Activated T-cell treated with anti-CD3 and anti-CD28 coated beads, Interleukin-2, amount 50 U/mL, for 24 hours (primary cell): ENCODE results near the gene CHAMP1.

Experiments
- DNase-seq: peaks from one replicate; pipeline ENCODE4 v3.0.0-alpha.2; 2020
- H3K27ac Mint-ChIP-seq: 2 replicates; pipeline ENCODE4 v1.8.0; 2020; ENCODE audit warnings: mild to moderate bottlenecking, mixed read lengths
- H3K27me3 Mint-ChIP-seq: 2 replicates; pipeline ENCODE4 v1.8.0; 2020; ENCODE audit warnings: mixed read lengths
- H3K36me3 Mint-ChIP-seq: 2 replicates; pipeline ENCODE4 v1.8.0; 2020; ENCODE audit warnings: low read depth, mixed read lengths
- H3K4me1 Mint-ChIP-seq: 2 replicates; pipeline ENCODE4 v1.8.0; 2020; ENCODE audit warnings: low read depth, mixed read lengths
- H3K4me3 Mint-ChIP-seq: 2 replicates; pipeline ENCODE4 v1.8.0; 2020; ENCODE audit warnings: mild to moderate bottlenecking, moderate library complexity, mixed read lengths
- H3K9me3 Mint-ChIP-seq: 2 replicates; pipeline ENCODE4 v1.8.0; 2020; ENCODE audit warnings: mixed read lengths

CHAMP1 gene

DNA sequence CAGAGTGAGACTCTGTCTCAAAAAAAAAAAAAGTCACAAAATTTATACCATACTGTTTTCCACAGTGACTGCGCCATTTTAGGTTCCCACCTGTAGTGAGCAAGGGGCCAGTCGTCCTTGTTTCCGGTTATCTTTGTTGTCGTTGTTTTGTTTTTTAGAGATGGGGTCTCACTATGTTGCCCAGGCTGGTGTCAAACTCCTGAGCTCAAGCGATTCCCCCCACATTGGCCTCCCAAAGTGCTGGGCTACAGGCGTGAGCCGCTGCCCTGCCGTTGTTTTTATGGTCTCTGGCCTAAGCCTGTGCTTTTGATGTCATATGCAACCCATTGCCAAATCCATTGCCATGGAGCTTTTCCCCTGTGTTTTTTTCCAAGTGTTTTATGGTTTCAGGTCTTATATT lies 29.6 kb upstream of the CHAMP1 start:
- Mint-ChIP-seq H3K4me1 (peaks cover 50% of the 10 kb centered on the region), H3K27me3 (no peaks in the 10 kb centered on the region), H3K4me3 (no peak overlapping the region)

DNA sequence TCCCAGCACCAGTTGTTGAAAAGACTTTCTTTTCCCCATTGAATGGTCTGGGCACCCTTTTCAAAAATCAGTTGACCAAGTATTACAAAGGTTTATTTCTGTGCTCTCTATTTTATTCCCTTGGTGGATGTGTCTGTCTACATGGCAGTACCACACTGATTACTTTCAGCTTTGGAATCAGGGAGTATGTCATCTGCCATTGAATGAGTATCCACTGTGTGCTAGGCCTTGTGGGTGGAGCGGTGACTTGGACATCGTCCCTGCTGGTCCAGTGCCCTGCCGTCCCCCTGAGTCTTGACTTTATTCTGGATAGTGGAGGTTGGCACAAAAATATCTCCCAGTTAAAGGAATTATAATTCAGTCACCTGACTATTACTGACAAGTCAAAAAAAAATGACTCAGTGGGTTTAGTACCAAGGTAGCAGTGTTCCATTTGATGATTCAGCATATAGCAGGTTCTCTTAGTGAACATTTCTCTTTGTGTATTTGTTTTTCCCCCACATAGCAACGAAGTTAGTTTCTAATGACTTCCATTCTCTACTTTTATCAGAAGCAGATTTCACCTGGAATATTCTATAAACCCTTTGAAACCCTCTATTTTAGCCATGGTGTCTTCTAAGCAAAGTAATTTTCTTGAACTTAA lies 29.0 kb upstream of the CHAMP1 start:
- peak overlapping the region; percentile 63 for H3K27ac Mint-ChIP-seq
- H3K36me3 Mint-ChIP-seq: peaks cover 88% of the 10 kb centered on the region
- no peaks in the 10 kb centered on the region for H3K9me3 Mint-ChIP-seq
- H3K4me3 Mint-ChIP-seq: no peak overlapping the region
- DNase-seq: no peak
- H3K4me1 Mint-ChIP-seq: peaks cover 45% of the 10 kb centered on the region
- H3K27me3 Mint-ChIP-seq: no peaks in the 10 kb centered on the region

More for the DNA sequence above, 29.6 kb upstream of the CHAMP1 start:
- Mint-ChIP-seq H3K36me3 (peaks cover 87% of the 10 kb centered on the region), H3K27ac (peak overlapping the region; percentile 63), H3K9me3 (no peaks in the 10 kb centered on the region)
- no peak for DNase-seq

DNA sequence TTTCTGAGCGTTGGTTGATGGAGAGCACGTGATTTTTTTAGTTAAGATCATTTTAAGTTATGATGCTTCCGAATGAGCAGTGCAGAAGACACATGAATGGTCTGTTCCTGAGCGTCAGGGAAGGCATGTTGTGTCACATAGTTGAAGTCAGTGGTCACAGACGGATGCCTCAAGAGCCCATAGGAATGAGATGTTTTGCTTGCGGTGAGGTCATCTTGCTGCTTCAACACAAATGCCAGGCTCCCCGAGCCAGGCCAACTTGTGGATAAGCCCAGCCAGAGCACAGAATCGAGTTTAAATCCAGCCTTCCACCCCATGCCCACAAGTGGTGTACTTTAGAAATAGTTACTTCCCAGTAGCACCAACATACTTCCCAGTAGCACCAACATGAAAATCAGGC lies 27.5 kb upstream of the CHAMP1 start:
- H3K4me3 Mint-ChIP-seq: no peak overlapping the region
- peaks cover 39% of the 10 kb centered on the region for H3K4me1 Mint-ChIP-seq
- no peaks in the 10 kb centered on the region for H3K27me3 Mint-ChIP-seq
- no peaks in the 10 kb centered on the region for H3K9me3 Mint-ChIP-seq
- H3K36me3 Mint-ChIP-seq: peaks cover 93% of the 10 kb centered on the region
- peak overlapping the region; percentile 0 for H3K27ac Mint-ChIP-seq
- DNase-seq: no peak

DNA sequence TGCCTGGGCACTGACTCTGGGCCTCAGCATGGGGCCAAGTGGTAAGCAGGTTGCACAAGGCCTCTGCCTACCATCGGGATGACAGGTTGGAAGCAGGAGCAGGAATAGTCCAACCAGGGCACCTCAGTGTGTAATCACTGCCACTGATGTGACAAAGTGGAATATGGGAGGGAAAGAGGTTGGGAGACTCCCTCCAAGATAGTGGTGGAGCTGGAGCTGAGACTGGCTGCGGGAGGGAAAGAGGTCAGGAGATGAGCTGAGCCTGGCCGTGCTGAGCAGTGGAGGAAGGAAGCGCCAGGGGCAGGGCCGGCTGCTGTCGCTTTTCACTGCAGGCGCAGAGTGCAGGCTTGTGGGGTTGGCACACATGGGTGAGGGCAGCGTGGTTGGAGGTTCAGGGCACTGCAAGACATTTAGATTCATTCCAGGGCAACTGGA lies 26.1 kb upstream of the CHAMP1 start:
- H3K27me3 Mint-ChIP-seq: no peaks in the 10 kb centered on the region
- DNase-seq: no peak
- H3K4me1 Mint-ChIP-seq: peaks cover 37% of the 10 kb centered on the region
- peak overlapping the region; percentile 48 for H3K27ac Mint-ChIP-seq
- no peaks in the 10 kb centered on the region for H3K9me3 Mint-ChIP-seq
- peaks cover 97% of the 10 kb centered on the region for H3K36me3 Mint-ChIP-seq
- no peak overlapping the region for H3K4me3 Mint-ChIP-seq

DNA sequence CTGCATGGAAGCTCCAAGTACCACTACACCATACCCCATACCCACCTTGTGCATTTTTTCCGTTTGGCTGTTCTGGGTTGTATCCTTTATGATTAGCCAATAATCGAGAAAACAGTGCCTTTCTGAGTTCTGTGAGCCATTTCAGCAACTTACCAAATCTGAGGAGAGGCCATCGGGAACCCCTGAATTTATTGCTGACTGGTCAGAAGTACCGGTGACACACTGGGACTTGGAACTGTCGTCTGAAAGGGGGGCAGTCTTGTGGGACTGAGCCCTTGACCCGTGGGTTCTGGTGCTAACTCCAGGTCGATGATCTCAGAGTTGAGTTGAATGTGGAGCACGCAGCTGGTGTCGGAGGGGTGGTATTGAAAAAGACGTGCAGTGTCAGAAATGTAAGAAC lies 17.9 kb upstream of the CHAMP1 start:
- H3K4me1 Mint-ChIP-seq: peaks cover 11% of the 10 kb centered on the region
- DNase-seq: no peak

DNA sequence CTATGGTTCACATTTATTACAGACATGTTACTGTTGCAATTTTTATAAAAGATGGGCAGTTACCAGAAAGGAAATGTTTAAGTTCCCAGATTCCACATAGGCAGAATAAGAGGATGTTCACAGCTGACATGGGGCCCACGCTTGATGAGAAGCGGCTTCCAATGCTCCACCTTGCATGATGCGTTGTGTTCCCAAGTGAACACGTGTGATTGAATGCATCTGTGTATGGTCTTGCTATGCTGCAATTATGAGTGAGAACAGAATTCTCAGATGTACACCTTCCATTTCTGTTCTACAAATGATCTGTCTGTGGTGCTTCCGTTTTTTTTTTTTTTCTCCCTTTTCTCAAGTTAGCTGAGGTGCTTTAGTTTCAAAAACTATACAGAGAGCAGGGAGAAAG lies 17.4 kb upstream of the CHAMP1 start:
- Mint-ChIP-seq H3K9me3 (no peaks in the 10 kb centered on the region), H3K27ac (no peak overlapping the region), H3K27me3 (no peaks in the 10 kb centered on the region), H3K4me1 (peaks cover 11% of the 10 kb centered on the region), H3K4me3 (no peak overlapping the region), H3K36me3 (peaks cover 83% of the 10 kb centered on the region)
- no peak for DNase-seq

More for the DNA sequence above, 17.9 kb upstream of the CHAMP1 start:
- no peaks in the 10 kb centered on the region for H3K9me3 Mint-ChIP-seq
- H3K27ac Mint-ChIP-seq: no peak overlapping the region
- H3K36me3 Mint-ChIP-seq: peaks cover 83% of the 10 kb centered on the region
- H3K27me3 Mint-ChIP-seq: no peaks in the 10 kb centered on the region
- H3K4me3 Mint-ChIP-seq: no peak overlapping the region

DNA sequence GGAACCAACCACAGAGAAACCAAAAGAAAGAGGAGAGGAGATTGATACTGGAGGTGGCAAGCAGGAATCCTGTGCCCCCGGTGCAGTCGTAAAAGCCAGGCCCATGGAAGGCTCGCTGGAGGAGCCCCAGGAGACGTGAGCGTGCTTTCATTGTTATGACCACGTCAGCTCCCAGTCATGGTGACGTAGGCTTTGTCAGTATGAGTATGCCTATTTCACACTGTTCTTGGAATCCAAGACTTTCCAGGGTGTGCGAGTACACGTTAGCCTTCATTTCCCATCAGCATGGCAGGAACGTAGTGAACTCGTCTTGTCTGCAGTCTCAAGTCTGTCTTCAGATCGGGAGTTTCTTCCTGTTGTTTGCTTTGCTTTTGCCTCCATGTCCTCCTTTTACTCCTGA lies 15.4 kb upstream of the CHAMP1 start:
- Mint-ChIP-seq H3K4me3 (no peak overlapping the region), H3K9me3 (no peaks in the 10 kb centered on the region), H3K27me3 (no peaks in the 10 kb centered on the region), H3K4me1 (peaks cover 2% of the 10 kb centered on the region), H3K36me3 (peaks cover 83% of the 10 kb centered on the region), H3K27ac (no peak overlapping the region)
- DNase-seq: no peak

DNA sequence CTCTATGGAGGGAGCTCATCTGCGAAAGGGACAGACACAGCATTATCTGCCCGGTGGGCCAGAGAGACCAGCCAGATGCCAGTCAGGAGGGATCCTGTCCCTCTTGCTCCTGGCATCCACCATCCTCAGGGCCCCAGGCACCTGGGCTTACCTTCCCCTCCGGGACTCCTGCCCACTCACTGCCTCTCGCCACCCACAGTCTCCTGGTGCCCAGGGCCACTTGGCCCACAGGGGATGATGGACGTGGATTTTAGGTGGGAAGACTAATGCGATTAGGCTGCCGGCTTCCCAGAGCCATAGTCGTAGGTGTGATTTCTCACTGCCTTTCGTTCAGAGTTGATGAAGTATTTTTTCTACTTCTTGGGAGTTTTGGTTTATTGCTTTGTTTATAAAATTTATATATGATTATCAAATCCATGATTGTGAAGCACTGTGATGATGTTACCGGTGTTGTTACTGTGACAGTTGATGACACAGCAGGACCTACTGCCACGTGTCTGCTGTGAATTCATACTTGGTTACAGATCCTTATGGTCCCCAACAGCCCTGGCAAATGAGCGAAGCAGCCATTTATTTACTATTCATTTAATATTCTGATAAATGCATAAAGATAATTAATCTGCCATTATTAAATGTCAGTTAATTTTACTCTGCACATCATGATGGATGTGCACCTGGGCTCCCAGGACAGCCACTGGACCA lies 14.5 kb upstream of the CHAMP1 start:
- Mint-ChIP-seq H3K36me3 (peaks cover 83% of the 10 kb centered on the region), H3K27ac (no peak overlapping the region), H3K9me3 (no peaks in the 10 kb centered on the region), H3K4me1 (no peaks in the 10 kb centered on the region), H3K4me3 (no peak overlapping the region), H3K27me3 (no peaks in the 10 kb centered on the region)
- no peak for DNase-seq

DNA sequence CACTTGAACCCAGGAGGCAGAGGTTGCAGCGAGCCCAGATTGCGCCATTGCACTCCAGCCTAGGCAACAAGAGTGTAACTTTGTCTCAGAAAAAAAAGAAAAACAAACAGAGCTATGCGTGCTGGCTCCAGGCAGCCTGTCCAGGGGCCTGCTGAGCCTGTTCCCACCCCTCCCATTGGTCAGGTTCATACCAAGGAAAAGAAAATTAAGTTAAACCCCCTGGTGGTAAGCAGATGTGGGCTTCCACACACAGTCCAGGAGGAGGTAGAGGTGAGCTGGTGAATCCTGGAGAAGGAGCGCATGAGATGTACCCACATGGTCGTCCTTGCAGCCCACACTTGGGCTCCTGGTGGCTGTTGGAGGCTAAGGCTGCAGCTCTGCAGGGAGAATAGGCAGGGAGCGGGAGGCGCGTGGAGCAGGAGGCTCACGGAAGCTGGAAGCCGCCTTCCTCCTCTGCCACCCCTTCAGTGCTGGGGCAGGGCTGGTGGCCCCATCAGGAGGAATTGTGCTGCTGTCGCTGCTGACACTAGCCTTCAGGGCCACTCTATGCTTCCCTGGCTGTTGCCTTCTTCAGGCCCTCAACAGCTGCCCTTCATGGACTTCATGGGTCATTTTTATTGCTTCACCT lies 10.5 kb upstream of the CHAMP1 start:
- no peak overlapping the region for H3K4me3 Mint-ChIP-seq
- H3K36me3 Mint-ChIP-seq: peaks cover 77% of the 10 kb centered on the region
- no peaks in the 10 kb centered on the region for H3K4me1 Mint-ChIP-seq

DNA sequence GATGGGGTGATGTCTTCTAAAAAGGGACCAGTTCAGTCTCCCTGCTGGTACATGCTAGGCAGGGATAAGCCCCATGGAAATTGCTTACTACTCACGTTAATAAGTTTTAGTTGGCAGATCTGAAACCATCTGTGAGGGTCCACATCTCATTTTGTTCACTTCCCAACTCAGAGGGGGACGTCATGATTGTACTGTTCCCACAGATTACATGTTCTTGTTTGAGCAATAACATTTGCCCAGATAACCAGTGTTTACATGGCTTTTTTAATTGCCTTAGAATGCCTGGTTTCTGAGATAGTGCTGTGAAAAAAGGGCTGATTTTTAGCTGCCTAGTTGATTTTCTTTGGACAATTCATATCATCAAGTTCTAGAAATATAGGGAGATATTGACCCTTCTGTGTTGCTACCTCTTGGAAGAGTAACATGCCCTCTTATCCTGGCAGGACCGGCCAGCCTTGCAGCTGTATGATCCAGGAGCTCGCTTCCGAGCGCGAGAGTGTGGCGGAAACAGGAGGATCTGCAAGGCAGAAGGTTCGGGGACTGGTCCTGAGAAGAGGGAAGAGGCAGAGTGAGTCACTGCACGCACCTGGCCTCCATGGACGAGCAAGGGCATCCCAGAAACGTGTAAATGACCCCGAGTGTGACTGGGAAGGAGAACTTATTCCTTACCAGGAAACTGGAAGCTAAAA lies 9.8 kb upstream of the CHAMP1 start:
- Mint-ChIP-seq H3K4me1 (no peaks in the 10 kb centered on the region), H3K36me3 (peaks cover 71% of the 10 kb centered on the region), H3K9me3 (no peaks in the 10 kb centered on the region), H3K27me3 (no peaks in the 10 kb centered on the region), H3K4me3 (no peak overlapping the region), H3K27ac (peak overlapping the region; percentile 11)
- no peak for DNase-seq

More for the DNA sequence above, 10.5 kb upstream of the CHAMP1 start:
- no peak overlapping the region for H3K27ac Mint-ChIP-seq
- H3K27me3 Mint-ChIP-seq: no peaks in the 10 kb centered on the region
- H3K9me3 Mint-ChIP-seq: no peaks in the 10 kb centered on the region
- no peak for DNase-seq

DNA sequence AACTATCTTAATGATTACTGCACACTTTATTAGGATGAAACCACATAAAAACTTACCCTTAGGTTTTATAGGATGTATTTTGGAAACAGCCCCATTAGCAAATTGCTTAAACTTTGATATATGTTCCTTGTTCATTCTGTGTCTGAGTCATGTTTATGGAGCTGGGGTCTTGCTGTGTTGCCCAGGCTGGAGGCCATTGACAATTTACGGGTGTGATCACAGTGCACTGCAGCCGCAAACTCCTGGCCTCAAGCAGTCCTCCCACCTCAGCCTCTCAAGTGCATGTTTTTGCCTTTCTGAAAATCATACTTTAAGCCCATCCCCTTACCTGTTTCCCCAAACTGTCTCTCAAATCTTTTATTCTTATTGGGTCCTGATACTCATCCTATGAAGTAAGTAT lies 5.2 kb upstream of the CHAMP1 start:
- H3K36me3 Mint-ChIP-seq: peaks cover 32% of the 10 kb centered on the region

DNA sequence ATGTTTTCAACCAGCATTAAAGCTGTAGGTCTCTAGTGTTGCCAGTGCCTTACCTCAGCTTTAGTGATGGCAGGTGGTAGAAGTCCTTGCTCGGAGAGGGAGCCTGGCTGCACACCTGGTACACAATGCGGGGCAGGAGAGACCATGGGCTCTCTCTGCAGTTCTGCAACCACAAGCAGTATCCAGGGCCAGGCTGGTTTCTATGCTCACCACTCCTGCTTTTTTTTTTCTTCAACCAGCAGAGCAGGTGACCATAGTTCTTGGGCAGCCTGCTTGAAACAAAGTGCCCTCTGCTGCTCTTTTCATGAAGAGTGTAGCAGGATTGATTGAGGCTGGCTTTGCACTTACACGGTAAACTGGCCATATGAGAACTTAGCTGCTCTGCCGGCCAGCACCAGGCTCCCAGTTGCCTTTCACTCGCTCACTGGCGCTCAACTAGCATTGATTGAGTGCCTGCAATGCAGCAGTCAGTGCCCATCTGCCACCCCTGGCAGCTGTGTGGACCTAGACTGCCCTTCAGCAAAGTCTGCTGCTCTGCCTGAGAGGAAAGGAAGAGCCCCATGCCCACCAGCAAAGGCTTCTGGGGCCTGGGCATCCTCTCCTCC lies 4.4 kb upstream of the CHAMP1 start:
- Mint-ChIP-seq H3K27ac (no peak overlapping the region), H3K4me3 (no peak overlapping the region), H3K4me1 (peaks cover 15% of the 10 kb centered on the region), H3K27me3 (no peaks in the 10 kb centered on the region), H3K36me3 (peaks cover 27% of the 10 kb centered on the region), H3K9me3 (no peaks in the 10 kb centered on the region)
- no peak for DNase-seq

More for the DNA sequence above, 5.2 kb upstream of the CHAMP1 start:
- DNase-seq: no peak
- Mint-ChIP-seq H3K27me3 (no peaks in the 10 kb centered on the region), H3K4me3 (no peak overlapping the region), H3K9me3 (no peaks in the 10 kb centered on the region), H3K27ac (no peak overlapping the region), H3K4me1 (peaks cover 14% of the 10 kb centered on the region)

DNA sequence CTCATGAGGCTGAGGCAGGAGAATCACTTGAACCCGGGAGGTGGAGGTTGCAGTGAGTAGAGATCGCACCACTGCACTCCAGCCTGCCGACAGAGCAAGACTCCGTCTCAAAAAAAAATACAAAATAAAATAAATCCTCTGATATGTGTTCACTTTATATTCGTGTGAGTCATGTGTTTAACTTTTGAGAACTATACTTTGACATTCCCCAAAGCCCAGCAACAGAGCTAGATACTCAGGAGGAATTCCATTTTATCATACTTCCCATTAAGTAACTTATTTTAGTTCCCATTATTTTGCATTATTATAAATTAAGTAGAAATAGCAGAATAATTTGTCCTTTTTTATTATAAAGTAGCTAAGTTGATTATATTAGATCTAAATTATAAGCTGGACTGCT lies 3.3 kb upstream of the CHAMP1 start:
- Mint-ChIP-seq H3K4me1 (peaks cover 23% of the 10 kb centered on the region), H3K4me3 (no peak overlapping the region), H3K36me3 (peaks cover 29% of the 10 kb centered on the region), H3K27me3 (no peaks in the 10 kb centered on the region), H3K27ac (no peak overlapping the region), H3K9me3 (no peaks in the 10 kb centered on the region)
- no peak for DNase-seq

DNA sequence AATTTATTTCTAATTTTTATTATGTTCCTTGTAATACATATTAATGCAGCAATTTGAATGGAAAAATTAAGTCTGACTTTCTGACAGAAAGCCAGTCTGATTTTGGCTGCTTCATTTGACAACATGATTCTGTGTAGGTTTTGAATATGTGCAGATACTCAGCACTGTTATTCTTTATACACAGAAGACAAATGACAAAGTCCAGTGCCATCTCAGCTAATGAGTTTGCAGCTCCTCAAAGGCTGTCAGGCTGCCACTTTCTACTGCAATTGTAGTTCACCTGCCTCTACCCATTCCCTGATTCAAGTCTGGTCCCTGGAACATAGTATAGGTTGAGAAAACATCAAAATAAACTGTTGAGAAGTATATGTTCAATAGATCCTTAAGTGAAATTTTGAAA lies 2.9 kb upstream of the CHAMP1 start:
- no peaks in the 10 kb centered on the region for H3K27me3 Mint-ChIP-seq
- peaks cover 25% of the 10 kb centered on the region for H3K4me1 Mint-ChIP-seq
- H3K27ac Mint-ChIP-seq: no peak overlapping the region
- no peaks in the 10 kb centered on the region for H3K9me3 Mint-ChIP-seq
- DNase-seq: no peak
- H3K36me3 Mint-ChIP-seq: peaks cover 28% of the 10 kb centered on the region
- H3K4me3 Mint-ChIP-seq: no peak overlapping the region
